Neuronal stem cell (in vitro differentiated cells): Measurements from ENCODE around the gene SPPL2C.

Source experiments
- DNase-seq: peaks from one replicate; pipeline ENCODE4 v3.0.0-alpha.2; 2013; ENCODE audit warnings: low spot score
- H2AFZ ChIP-seq: one replicate; pipeline ENCODE4 v1.6.1; 2013; ENCODE audit warnings: mild to moderate bottlenecking, low read length, inconsistent platforms
- H2AK5ac ChIP-seq: 2 replicates; pipeline ENCODE4 v1.6.1; 2013; ENCODE audit warnings: low read depth, mild to moderate bottlenecking, inconsistent platforms, low read length, moderate library complexity, mixed read lengths
- H2BK120ac ChIP-seq: 2 replicates; pipeline ENCODE4 v1.6.1; 2013; ENCODE audit warnings: low read depth, mild to moderate bottlenecking, inconsistent platforms, low read length, moderate library complexity, mixed read lengths
- H2BK12ac ChIP-seq: one replicate; pipeline ENCODE4 v1.6.1; 2013; ENCODE audit warnings: low read length, inconsistent platforms
- H2BK15ac ChIP-seq: 2 replicates; pipeline ENCODE4 v1.6.1; 2013; ENCODE audit warnings: mild to moderate bottlenecking, low read length, inconsistent platforms, mixed read lengths
- H2BK5ac ChIP-seq: one replicate; pipeline ENCODE4 v1.6.1; 2013; ENCODE audit warnings: inconsistent platforms, mild to moderate bottlenecking, low read length, moderate library complexity
- H3K14ac ChIP-seq: one replicate; pipeline ENCODE4 v1.6.1; 2013; ENCODE audit warnings: low read length, inconsistent platforms
- H3K18ac ChIP-seq: 2 replicates; pipeline ENCODE4 v1.6.1; 2013; ENCODE audit warnings: low read length, inconsistent platforms
- H3K23ac ChIP-seq: 2 replicates; pipeline ENCODE4 v1.6.1; 2013; ENCODE audit warnings: low read depth, mild to moderate bottlenecking, mixed read lengths, low read length, inconsistent platforms; ENCODE audit not compliant: poor library complexity
- H3K27ac ChIP-seq: replicated peaks from 3 replicates; pipeline ENCODE4 v1.5.1; 2013; ENCODE audit warnings: low read length, inconsistent platforms
- H3K27me3 ChIP-seq, 3 experiments: 2 replicates each; pipeline ENCODE4 v1.6.1; 2013; ENCODE audit warnings: low read length in 3 of 3, mild to moderate bottlenecking in 2 of 3, inconsistent platforms in 1 of 3, low read depth in 1 of 3, mixed read lengths in 1 of 3, moderate library complexity in 1 of 3; ENCODE audit not compliant: control insufficient read depth in 3 of 3, insufficient read depth in 3 of 3
- H3K36me3 ChIP-seq, 2 donors: replicated peaks in 1 of 2; 2 replicates each; pipeline ENCODE4 v1.6.1; 2013; ENCODE audit warnings: low read length in 2 of 2; ENCODE audit not compliant: control insufficient read depth in 2 of 2, insufficient read depth in 2 of 2
- H3K4ac ChIP-seq: 2 replicates; pipeline ENCODE4 v1.6.1; 2013; ENCODE audit warnings: inconsistent platforms, mild to moderate bottlenecking, low read length, moderate library complexity
- H3K4me1 ChIP-seq, 2 donors: 1 replicate in 1 of 2; 2 replicates in 1 of 2; pipeline ENCODE4 v1.6.1; 2013; ENCODE audit warnings: low read length in 2 of 2, low read depth in 1 of 2; ENCODE audit not compliant: control insufficient read depth in 2 of 2, insufficient read depth in 1 of 2
- H3K4me2 ChIP-seq: one replicate; pipeline ENCODE4 v1.6.1; 2013; ENCODE audit warnings: mild to moderate bottlenecking, low read length, inconsistent platforms; ENCODE audit not compliant: insufficient read depth, poor library complexity, severe bottlenecking
- H3K4me3 ChIP-seq, 2 donors: 2 replicates each; pipeline ENCODE4 v1.5.1; 2013; ENCODE audit warnings: low read length in 2 of 2, mild to moderate bottlenecking in 2 of 2, inconsistent platforms in 1 of 2, moderate library complexity in 1 of 2
- H3K79me1 ChIP-seq: one replicate; pipeline ENCODE4 v1.6.1; 2013; ENCODE audit warnings: low read depth, mild to moderate bottlenecking, inconsistent platforms, low read length, moderate library complexity
- H3K9ac ChIP-seq: one replicate; pipeline ENCODE4 v1.6.1; 2013; ENCODE audit warnings: mild to moderate bottlenecking, low read depth, low read length, inconsistent platforms; ENCODE audit not compliant: poor library complexity
- H3K9me3 ChIP-seq, 2 donors: replicated peaks in 1 of 2; 2 replicates each; pipeline versions ENCODE3 to v1.6.1; 2013; ENCODE audit warnings: low read length in 2 of 2, mild to moderate bottlenecking in 2 of 2, inconsistent platforms in 1 of 2, low read depth in 1 of 2, mixed read lengths in 1 of 2, moderate library complexity in 1 of 2; ENCODE audit not compliant: control insufficient read depth in 2 of 2, insufficient read depth in 1 of 2
- H4K8ac ChIP-seq: one replicate; pipeline ENCODE4 v1.6.1; 2013; ENCODE audit warnings: low read depth, mild to moderate bottlenecking, inconsistent platforms, low read length, moderate library complexity
- H4K91ac ChIP-seq: one replicate; pipeline ENCODE4 v1.6.1; 2013; ENCODE audit warnings: low read length, low read depth, mild to moderate bottlenecking, inconsistent platforms; ENCODE audit not compliant: poor library complexity
- whole genome bisulfite sequencing, 2 donors: extraction: QIAGEN DNeasy Blood & Tissue Kit; methylation state at CpG; one replicate each; pipeline ENCODE4 v1.1.7; 2013; ENCODE audit warnings: missing lambda C conversion rate in 2 of 2, mixed read lengths in 1 of 2; ENCODE audit not compliant: insufficient read length in 2 of 2, insufficient replicate concordance in 1 of 2; ENCODE audit errors: extremely low coverage in 2 of 2; 5-methylcytosine and 5-hydroxymethylcytosine counted together

SPPL2C gene

DNA sequence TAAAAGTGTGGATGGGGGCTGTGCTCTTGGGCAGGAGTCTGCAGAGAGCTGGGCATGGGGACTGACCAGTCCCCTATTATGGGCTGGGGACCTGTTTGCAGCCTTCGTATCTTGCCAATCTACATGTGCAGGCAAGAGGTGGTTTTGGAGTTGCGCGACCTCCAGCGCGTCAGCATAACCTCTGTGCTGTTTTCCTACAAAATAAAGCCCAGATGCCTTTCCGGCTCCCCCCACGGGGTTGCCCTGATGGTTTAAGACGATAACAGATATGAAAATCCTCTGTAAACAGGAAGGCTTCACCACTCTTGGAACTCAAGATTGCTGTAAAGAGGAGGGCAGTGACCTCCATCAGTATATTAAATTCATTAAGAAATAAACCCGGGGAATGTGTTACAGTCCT lies 16.5 kb upstream of the SPPL2C start:
- Histone ChIP-seq H3K4me2 (no peak overlapping the region), H4K8ac (no peak overlapping the region), H3K79me1 (no peaks in the 10 kb centered on the region), H3K14ac (no peak overlapping the region), H2BK5ac (no peak overlapping the region), H3K36me3 (no peaks in the 10 kb centered on the region), H3K4me1 (peaks cover 0 to 2% of the 10 kb centered on the region in 2 donors), H3K18ac (no peak overlapping the region), H3K4ac (no peak overlapping the region), H3K23ac (no peak overlapping the region), H2BK15ac (no peak overlapping the region), H4K91ac (no peak overlapping the region), H2AK5ac (no peak overlapping the region), H3K9me3 (no peaks in the 10 kb centered on the region), H2BK120ac (no peak overlapping the region), H2BK12ac (no peak overlapping the region), H3K4me3 (no peak overlapping the region), H2AFZ (no peak overlapping the region), H3K27ac (no peak overlapping the region), H3K9ac (no peak overlapping the region), H3K27me3 (peaks cover 0 to 22% (median 0%) of the 10 kb centered on the region in 3 experiments)
- no peak for DNase-seq
- WGBS, 2 donors: no CpG with 5 or more reads among the region's 9 CpGs

DNA sequence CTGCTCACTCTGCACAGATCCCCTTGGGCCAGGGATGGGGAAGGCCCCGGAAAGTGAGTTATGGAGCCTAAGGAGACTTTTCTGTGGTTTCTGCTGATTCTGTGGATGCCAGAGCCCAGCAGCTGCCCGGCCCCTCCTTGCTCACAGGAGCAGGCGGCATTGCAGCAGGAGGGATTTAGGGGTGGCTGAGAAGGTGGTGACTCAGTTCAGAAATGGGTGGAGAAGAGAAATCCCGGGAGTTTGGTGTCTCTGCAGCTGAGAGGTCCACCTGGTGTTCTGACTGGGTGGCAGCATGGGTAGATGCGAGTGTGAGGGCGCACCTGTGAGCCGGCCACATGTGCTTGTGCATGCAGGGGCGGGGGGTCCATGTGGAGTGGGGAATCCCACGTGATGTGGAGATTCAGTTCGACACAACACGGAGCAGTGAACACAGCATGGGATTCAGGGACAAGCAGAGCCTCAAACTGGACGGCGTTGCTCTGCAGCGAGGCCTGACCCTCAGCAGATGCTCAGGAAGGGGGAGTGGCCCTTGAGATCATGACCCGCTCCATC lies 16.0 kb upstream of the SPPL2C start:
- WGBS, 2 donors: no CpG with 5 or more reads among the region's 15 CpGs
- Histone ChIP-seq H2BK120ac (no peak overlapping the region), H4K8ac (no peak overlapping the region), H3K4me3 (no peak overlapping the region), H4K91ac (no peak overlapping the region), H3K27ac (no peak overlapping the region), H2AFZ (no peak overlapping the region), H2AK5ac (peak overlapping the region; percentile 74), H3K4ac (peak overlapping the region; percentile 76), H3K14ac (peak overlapping the region; percentile 63), H3K18ac (peak overlapping the region; percentile 22), H3K27me3 (peaks cover 0 to 22% (median 0%) of the 10 kb centered on the region in 3 experiments), H3K79me1 (no peaks in the 10 kb centered on the region), H3K9ac (peak overlapping the region; percentile 55), H2BK5ac (peak overlapping the region; percentile 91), H2BK12ac (peak overlapping the region; percentile 84), H3K4me2 (no peak overlapping the region), H3K4me1 (peaks cover 0 to 2% of the 10 kb centered on the region in 2 donors), H3K9me3 (no peaks in the 10 kb centered on the region), H3K23ac (peak overlapping the region; percentile 68), H3K36me3 (no peaks in the 10 kb centered on the region), H2BK15ac (peak overlapping the region; percentile 12)
- no peak for DNase-seq

DNA sequence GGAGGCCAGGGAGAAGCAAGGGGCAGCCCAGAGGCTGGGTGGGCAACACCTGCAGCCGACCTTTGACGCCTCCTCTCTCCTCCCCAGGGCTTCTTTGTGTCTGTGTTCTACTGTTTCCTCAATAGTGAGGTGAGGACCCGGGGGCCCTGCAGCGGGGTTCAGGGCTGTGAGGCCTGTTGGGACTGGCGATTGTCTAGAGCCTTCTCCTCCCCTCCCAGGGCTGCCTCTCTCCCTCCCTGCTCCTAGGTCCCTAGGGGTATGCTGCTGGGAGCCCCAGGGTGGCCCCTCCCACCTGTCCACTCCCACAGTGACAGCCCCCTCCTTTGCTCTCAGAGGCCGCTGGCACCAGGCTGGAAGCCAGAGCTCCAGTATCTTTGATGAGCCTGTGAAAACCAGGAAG lies 10.8 kb upstream of the SPPL2C start:
- no CpG with 5 or more reads among the region's 6 CpGs for WGBS, 2 donors

DNA sequence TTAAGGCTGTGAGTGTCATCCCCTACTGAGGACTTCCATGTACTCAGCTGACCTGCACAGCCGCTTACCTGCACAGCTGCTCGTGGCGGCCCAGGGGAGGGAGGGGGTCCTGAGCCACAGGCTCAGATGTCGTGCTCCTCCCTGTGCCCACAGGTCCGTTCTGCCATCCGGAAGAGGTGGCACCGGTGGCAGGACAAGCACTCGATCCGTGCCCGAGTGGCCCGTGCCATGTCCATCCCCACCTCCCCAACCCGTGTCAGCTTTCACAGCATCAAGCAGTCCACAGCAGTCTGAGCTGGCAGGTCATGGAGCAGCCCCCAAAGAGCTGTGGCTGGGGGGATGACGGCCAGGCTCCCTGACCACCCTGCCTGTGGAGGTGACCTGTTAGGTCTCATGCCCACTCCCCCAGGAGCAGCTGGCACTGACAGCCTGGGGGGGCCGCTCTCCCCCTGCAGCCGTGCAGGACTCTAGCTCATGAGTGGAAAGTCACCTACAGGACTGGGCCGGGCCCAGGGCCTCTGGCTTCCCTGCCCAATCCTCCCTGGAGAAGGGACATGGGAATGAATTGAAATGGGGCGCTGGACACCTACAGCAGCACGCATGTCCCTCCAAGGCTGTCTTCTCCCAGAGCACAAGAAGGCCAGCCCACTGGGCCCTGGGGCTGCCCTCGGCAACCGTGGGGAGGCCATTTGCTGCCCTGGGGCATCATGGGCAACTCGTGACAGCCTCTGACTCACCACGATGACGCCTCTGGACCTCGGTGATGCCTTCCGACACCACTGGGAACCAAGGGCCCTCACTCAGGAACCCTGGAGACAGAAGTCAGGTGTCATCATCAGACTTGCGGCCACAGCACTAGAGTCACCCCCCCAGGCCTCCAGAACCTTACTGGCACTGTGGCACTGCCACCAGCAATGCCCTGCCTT lies 9.9 kb upstream of the SPPL2C start:
- Histone ChIP-seq H2BK5ac (peak overlapping the region; percentile 39), H2BK120ac (peak overlapping the region; percentile 61), H3K14ac (peak overlapping the region; percentile 99), H3K4me1 (peaks cover 0 to 11% of the 10 kb centered on the region in 2 donors), H4K8ac (peak overlapping the region; percentile 72), H3K9me3 (no peaks in the 10 kb centered on the region), H2AK5ac (peak overlapping the region; percentile 75), H3K79me1 (no peaks in the 10 kb centered on the region), H3K27me3 (peaks cover 0 to 41% (median 0%) of the 10 kb centered on the region in 3 experiments), H3K4me3 (no peak overlapping the region), H2BK12ac (peak overlapping the region; percentile 58), H2AFZ (no peak overlapping the region), H3K23ac (peak overlapping the region; percentile 55), H3K27ac (no peak overlapping the region), H2BK15ac (peak overlapping the region; percentile 49), H3K18ac (peak overlapping the region; percentile 83), H4K91ac (peak overlapping the region; percentile 72), H3K4me2 (no peak overlapping the region), H3K36me3 (no peaks in the 10 kb centered on the region), H3K4ac (no peak overlapping the region), H3K9ac (peak overlapping the region; percentile 77)
- WGBS, 2 donors: no CpG with 5 or more reads among the region's 26 CpGs
- DNase-seq: no peak

More for the DNA sequence above, 10.8 kb upstream of the SPPL2C start:
- H3K27ac ChIP-seq: no peak overlapping the region
- no peak for DNase-seq
- no peak overlapping the region for H3K4ac ChIP-seq
- peak overlapping the region; percentile 26 for H2BK15ac ChIP-seq
- H2BK5ac ChIP-seq: no peak overlapping the region
- peaks cover 0 to 34% (median 0%) of the 10 kb centered on the region in 3 experiments for H3K27me3 ChIP-seq
- no peak overlapping the region for H3K18ac ChIP-seq
- H3K4me2 ChIP-seq: no peak overlapping the region
- H2BK120ac ChIP-seq: no peak overlapping the region
- H4K8ac ChIP-seq: no peak overlapping the region
- no peak overlapping the region for H3K14ac ChIP-seq
- H3K23ac ChIP-seq: no peak overlapping the region
- H2AK5ac ChIP-seq: peak overlapping the region; percentile 34
- no peak overlapping the region for H2AFZ ChIP-seq
- no peak overlapping the region for H4K91ac ChIP-seq
- H2BK12ac ChIP-seq: no peak overlapping the region
- H3K4me1 ChIP-seq: peaks cover 0 to 11% of the 10 kb centered on the region in 2 donors
- no peaks in the 10 kb centered on the region for H3K79me1 ChIP-seq
- no peaks in the 10 kb centered on the region for H3K9me3 ChIP-seq
- H3K4me3 ChIP-seq: no peak overlapping the region
- no peaks in the 10 kb centered on the region for H3K36me3 ChIP-seq
- H3K9ac ChIP-seq: no peak overlapping the region
